Mesothelial cell of epicardium (in vitro differentiated cells): ENCODE data around the gene LPCAT2. TPM values are rescaled to one million over a fixed set of nuclear protein-coding genes. Genes with fewer than 3 reads are reported as not detected.

ENCODE experiments used
- DNase-seq, 2 experiments: peaks; one replicate each; pipeline ENCODE4 v3.0.0; 2021; ENCODE audit warnings: low spot score in 2 of 2; ENCODE audit not compliant: unreplicated experiment in 2 of 2
- H3K27ac Mint-ChIP-seq: 2 replicates; pipeline ENCODE4 v1.8.0; 2021; ENCODE audit warnings: mixed read lengths
- H3K27me3 Mint-ChIP-seq: 2 replicates; pipeline ENCODE4 v1.8.0; 2021; ENCODE audit warnings: low read depth, mixed read lengths
- H3K36me3 Mint-ChIP-seq: 2 replicates; pipeline ENCODE4 v1.8.0; 2021; ENCODE audit warnings: mixed read lengths
- H3K4me1 Mint-ChIP-seq: 2 replicates; pipeline ENCODE4 v1.8.0; 2021; ENCODE audit warnings: mixed read lengths
- H3K4me3 Mint-ChIP-seq: 2 replicates; pipeline ENCODE4 v1.8.0; 2021; ENCODE audit warnings: mild to moderate bottlenecking, moderate library complexity, mixed read lengths
- H3K9me3 Mint-ChIP-seq: 2 replicates; pipeline ENCODE4 v1.8.0; 2021; ENCODE audit warnings: mixed read lengths
- total RNA-seq: library from RNA; stranded (reverse); gene quantifications from 3 replicates; pipeline ENCODE4 v1.2.1, GENCODE V29; 2021
- TF ChIP-seq, protein P1 (sequence below): fragments of 200-600 bp; sonication (generic); IDR thresholded peaks from one replicate; pipeline ENCODE4 v1.5.0; 2021; ENCODE audit warnings: antibody characterized with exemption; ENCODE audit not compliant: unreplicated experiment

LPCAT2 gene
- total RNA-seq, 1 donor from 2014 or later = 25.1 TPM

DNA sequence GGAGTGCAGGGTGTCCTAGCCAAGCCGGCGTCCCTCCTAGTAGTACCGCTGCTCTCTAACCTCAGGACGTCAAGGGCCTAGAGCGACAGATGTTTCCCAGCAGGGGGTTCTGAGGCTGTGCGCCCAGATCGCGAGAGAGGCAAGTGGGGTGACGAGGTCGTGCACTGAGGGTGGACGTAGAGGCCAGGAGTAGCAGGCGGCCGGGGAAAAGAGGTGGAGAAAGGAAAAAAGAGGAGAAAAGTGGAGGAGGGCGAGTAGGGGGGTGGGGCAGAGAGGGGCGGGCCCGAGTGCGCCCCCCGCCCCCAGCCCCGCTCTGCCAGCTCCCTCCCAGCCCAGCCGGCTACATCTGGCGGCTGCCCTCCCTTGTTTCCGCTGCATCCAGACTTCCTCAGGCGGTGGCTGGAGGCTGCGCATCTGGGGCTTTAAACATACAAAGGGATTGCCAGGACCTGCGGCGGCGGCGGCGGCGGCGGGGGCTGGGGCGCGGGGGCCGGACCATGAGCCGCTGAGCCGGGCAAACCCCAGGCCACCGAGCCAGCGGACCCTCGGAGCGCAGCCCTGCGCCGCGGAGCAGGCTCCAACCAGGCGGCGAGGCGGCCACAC, 29.9 kb upstream of the LPCAT2 start, which contains the start of gene MMP2:
MMP2 (plus strand) TSS at position 372 of the 603 bp plus-strand sequence. CDS start 282 bp downstream, outside the sequence.
- peaks cover 20% of the 10 kb centered on the region for H3K27me3 Mint-ChIP-seq
- H3K4me3 Mint-ChIP-seq = peak within 1 kb of the TSS; percentile 83
- H3K4me1 Mint-ChIP-seq = peaks cover 26% of the 10 kb centered on the region
- H3K9me3 Mint-ChIP-seq = no peaks in the 10 kb centered on the region
- peak within 1 kb of the TSS; percentile 64 for H3K27ac Mint-ChIP-seq
- TF ChIP-seq, protein P1, sequence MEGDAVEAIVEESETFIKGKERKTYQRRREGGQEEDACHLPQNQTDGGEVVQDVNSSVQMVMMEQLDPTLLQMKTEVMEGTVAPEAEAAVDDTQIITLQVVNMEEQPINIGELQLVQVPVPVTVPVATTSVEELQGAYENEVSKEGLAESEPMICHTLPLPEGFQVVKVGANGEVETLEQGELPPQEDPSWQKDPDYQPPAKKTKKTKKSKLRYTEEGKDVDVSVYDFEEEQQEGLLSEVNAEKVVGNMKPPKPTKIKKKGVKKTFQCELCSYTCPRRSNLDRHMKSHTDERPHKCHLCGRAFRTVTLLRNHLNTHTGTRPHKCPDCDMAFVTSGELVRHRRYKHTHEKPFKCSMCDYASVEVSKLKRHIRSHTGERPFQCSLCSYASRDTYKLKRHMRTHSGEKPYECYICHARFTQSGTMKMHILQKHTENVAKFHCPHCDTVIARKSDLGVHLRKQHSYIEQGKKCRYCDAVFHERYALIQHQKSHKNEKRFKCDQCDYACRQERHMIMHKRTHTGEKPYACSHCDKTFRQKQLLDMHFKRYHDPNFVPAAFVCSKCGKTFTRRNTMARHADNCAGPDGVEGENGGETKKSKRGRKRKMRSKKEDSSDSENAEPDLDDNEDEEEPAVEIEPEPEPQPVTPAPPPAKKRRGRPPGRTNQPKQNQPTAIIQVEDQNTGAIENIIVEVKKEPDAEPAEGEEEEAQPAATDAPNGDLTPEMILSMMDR = no peak
- DNase-seq = peak; percentile 42 to 62
- peaks cover 11% of the 10 kb centered on the region for H3K36me3 Mint-ChIP-seq

DNA sequence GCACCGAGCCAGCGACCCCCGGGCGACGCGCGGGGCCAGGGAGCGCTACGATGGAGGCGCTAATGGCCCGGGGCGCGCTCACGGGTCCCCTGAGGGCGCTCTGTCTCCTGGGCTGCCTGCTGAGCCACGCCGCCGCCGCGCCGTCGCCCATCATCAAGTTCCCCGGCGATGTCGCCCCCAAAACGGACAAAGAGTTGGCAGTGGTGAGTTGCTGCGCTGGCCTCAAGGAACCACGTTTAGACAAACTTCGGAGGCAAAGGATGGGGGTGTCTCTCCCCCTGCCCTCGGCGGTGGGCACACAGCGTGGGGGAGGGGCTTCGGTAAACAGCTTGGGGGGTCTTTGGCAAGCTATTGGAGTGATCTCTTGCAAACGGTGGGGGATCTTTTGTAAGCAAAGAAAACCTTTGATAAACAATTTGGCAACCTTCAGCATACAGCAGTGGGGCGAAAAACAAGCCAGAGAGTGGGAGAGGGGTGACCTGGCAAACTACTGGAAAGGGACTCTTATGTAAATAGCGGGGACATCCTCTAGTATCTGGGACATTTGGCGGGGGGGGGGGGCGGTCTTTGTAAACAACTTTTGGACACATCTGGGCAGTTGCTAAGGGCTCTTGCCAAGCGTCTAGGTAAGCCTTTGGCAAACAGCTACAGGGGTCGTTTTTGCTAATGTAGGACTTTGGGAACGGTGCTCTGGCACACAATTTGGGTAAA, 29.3 kb upstream of the LPCAT2 start:
- no peak for DNase-seq
- H3K4me3 Mint-ChIP-seq = peak overlapping the region; percentile 83
- H3K27me3 Mint-ChIP-seq = peaks cover 20% of the 10 kb centered on the region
- TF ChIP-seq, protein P1 = no peak
- H3K4me1 Mint-ChIP-seq = peaks cover 26% of the 10 kb centered on the region
- H3K36me3 Mint-ChIP-seq = peaks cover 15% of the 10 kb centered on the region
- H3K27ac Mint-ChIP-seq = peak overlapping the region; percentile 64
- H3K9me3 Mint-ChIP-seq = no peaks in the 10 kb centered on the region

DNA sequence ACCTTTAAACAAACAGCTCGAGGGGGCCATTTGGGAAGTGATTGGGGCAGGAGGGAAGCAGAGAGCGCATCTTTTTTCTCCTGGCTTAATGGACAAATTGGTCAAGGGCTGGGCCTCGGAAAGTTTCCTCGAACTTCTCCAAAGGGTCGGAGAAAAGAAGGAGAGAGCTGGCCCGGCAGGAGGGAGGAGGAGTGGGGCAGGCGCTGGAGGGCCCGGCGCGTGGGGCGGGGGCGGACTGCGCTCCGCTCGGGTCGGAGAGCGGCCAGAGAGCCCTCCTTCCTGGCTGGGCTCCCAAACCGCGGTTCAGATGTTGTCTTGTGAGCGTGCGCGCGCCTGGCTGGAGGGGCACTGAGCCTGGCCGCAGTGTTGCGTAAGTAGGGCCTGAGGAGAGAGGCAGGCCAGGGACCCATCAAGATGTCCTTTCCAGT, 28.6 kb upstream of the LPCAT2 start:
- H3K9me3 Mint-ChIP-seq = no peaks in the 10 kb centered on the region
- peaks cover 26% of the 10 kb centered on the region for H3K4me1 Mint-ChIP-seq
- TF ChIP-seq, protein P1 = no peak
- peak overlapping the region; percentile 83 for H3K4me3 Mint-ChIP-seq
- DNase-seq = peak; percentile 58 to 77
- peaks cover 20% of the 10 kb centered on the region for H3K27me3 Mint-ChIP-seq
- peak overlapping the region; percentile 76 for H3K27ac Mint-ChIP-seq
- peaks cover 21% of the 10 kb centered on the region for H3K36me3 Mint-ChIP-seq

DNA sequence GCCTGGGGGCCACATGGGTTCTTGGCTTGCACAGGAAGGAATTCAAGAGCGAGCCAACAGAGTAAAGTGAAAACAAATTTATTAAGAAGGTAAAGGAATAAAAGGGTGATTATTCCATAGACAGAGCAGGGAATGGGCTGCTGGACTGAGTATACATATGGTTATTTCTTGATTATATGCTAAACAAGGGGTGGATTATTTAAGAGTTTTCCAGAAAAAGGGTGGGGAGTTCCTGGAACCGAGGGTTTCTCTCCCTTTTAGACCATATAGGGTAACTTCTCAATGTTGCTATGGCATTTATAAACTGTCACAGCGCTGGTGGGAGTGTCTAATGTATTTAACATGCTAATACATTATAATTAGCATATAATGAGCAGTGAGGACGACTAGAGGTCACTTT, 27.8 kb upstream of the LPCAT2 start:
- Mint-ChIP-seq H3K4me3 (peak overlapping the region; percentile 83), H3K9me3 (no peaks in the 10 kb centered on the region), H3K27me3 (peaks cover 20% of the 10 kb centered on the region), H3K4me1 (peaks cover 23% of the 10 kb centered on the region), H3K27ac (peak overlapping the region; percentile 76), H3K36me3 (peaks cover 26% of the 10 kb centered on the region)
- TF ChIP-seq, protein P1 = no peak
- no peak for DNase-seq

DNA sequence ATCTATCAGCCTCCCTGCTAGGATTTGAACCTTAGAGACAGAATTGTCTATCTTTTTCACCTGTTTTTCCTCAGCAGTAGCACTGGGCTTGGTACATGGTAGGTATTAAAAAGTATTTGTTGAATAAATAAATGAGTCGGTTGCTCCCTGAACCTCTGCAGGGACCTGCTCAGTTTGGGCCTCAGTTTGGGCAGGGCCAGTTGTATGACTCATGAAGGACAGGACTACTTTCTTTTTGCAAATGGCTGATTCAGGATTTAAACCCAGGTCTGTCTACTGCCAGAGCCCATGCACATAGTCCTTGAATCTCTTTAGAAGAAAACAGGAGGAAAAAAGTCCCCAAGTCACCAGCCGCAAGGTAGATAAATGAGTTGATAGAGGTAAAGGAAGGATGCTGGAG, 26.8 kb upstream of the LPCAT2 start:
- Mint-ChIP-seq H3K36me3 (peaks cover 33% of the 10 kb centered on the region), H3K27ac (no peak overlapping the region), H3K4me1 (peaks cover 23% of the 10 kb centered on the region), H3K9me3 (no peaks in the 10 kb centered on the region), H3K4me3 (peak overlapping the region; percentile 10), H3K27me3 (peaks cover 20% of the 10 kb centered on the region)
- DNase-seq = no peak
- TF ChIP-seq, protein P1 = no peak
